GM21447 (cell line): ENCODE results near the gene CDX1.

Source experiments
- ATAC-seq: cut with Tn5 transposase; IDR thresholded peaks from one replicate; pipeline ENCODE4 v1.9.1; 2021; ENCODE audit not compliant: unreplicated experiment

Gene CDX1

DNA sequence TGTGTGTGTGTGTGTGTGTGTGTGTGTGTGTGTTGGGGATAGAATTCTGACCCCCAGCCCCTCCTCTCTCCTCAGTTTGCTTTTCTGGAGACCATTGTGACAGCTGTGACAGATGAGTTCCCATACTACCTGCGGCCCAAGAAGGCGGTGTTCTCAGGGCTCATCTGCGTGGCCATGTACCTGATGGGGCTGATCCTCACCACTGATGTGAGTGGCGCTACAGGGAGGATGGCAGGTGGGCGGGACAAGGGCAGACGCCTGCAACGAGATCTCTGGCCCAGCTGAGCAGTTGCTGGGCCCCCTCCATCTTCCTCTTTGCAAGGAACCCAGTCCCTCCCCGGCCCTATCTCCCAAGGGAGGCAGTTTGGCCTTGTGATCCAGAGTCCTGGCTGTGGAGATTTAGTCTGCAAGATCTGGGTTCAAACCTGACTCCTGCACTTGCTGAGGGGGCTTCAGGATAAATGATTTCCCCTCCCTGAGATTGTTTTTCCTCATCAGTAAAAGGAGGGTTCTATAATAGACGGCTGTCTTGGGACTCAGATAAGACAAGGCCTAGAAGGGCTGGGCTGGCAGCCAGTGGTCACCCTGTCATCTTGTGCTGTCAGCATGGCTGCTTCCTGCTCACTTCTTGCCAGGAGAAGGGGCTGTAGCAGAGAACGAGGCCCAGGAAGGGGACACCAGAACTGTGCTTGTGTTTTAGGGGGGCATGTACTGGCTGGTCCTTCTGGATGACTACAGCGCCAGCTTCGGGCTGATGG, 37.4 kb downstream of the CDX1 start:
- ATAC-seq = no peak

DNA sequence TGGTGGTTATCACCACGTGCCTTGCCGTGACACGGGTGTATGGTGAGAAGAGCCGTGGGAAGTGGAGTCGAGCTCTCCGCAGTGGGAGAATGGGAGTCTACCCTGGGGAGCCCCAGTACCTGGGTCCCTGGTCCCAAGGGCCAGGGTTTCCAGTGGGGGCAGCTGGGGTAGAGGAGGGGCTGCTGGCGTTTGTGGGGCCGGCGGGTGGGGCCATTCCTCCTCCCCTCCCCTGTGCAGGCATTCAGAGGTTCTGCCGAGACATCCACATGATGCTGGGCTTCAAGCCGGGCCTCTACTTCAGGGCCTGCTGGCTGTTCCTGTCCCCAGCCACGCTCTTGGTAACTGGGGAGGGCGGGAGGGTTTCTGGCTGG, 38.0 kb downstream of the CDX1 start:
- ATAC-seq = no peak

DNA sequence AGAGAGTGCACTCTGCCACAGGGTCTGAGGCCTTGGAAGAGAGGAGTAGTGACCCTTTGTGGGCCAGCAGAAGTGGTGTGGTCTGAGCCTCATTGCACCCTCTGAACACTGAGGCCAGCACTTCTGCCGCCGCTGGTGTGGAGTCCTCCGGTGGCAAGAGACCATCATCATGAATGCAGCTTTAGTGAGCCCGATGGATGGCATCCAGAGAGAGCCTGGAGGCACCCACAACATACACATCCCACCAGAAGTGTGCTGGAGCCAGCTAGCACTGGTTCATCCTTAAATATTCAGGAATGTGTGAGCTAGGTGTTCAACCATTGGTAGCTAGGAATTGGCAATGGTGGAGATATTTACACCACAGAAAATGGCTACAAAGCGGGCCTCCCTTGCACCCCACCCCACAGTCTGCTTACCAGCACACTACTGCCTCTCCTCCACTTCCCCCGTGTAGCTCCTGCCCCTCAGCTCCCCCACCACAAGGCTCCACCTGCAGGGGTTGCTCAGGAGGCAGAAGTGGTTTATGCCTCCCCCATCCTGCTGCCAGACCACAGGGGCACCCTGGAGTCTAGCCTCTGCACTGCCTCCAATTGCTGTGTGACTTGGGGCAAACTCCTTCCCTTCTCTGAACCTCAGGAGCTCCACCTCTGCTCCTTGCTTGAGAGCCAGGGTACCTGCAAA, 39.7 kb downstream of the CDX1 start:
- ATAC-seq = no peak

DNA sequence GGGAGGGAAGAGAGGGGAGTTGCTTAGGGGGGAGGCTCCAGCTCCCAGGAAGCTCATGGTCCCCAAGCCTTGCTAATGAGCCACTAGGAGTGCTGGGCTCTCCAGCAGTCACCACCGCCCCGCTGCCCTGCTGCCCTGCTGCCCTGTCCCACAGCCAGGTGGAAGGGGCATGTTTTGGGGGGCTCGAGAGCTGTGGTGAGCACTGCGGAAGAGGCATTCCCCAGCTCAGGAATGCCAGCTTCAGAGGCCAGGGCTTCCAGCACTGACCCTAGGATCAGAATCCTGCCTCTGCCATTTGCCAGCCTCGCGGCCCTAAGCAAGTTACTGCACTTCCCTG, 40.2 kb downstream of the CDX1 start:
- ATAC-seq = no peak

DNA sequence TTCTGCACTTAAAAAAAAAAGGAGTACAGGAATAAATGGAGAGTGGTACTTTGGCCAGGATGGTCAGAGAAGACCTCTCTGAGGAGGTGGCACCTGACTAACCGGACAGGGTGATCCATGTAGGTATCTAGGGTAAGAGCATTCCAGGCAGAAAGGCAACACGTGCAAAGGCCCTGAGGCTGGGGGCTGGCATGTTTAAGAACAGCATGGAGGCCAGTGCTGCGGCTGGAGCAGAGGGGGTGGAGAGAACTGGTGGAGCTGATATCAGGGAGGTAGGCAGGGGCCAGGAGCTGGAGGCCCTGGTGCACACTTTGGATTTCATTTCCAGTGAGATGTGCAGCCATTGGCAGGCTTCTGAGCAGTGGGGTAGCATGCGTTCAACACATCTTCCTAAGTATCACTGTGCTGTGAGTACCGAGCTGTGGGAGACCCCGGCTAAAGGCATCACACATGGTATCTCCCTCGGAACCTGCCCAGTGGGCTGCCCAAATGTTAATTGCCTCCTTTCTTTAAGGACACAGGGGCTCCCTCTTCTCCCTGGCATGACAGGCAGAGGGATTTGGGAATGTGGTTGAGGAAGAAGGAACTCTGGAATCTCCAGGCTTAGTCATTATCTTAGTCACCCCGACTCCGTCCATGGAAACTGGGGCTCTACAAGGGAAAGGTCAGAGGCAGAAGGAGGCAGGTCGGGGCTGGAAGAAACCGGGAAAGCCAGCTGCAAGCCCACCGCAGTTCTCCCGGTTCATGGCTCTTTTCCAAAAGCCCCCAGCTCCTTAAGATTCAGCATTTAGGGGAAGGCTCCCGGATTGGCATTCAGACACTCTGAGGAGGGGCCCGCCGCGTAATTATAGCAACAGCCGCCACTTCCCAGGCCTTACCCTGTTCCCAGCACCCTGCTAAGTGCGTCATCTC, 41.9 kb downstream of the CDX1 start:
- ATAC-seq = no peak

DNA sequence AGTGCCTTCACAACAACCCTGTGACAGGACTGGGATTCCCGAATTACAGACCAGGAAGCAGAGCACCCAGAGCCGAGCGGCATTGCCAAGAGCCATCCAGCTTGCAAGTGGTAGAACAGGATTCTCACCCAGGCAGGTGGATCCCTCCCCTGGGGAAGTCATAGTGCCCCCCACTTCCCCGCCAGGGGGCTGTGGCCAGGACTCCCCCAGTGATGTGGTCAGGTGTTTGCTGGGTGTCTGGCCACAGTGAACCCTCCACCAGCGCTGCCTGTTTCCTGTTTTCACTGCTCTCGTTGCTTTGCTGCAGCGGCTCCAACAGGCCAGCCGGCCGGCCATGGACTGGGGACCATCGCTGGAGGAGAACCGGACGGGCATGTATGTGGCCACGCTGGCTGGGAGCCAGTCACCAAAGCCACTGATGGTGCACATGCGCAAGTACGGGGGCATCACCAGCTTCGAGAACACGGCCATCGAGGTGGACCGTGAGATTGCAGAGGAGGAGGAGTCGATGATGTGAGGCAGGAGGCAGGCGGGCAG, 42.6 kb downstream of the CDX1 start:
- ATAC-seq = no peak

DNA sequence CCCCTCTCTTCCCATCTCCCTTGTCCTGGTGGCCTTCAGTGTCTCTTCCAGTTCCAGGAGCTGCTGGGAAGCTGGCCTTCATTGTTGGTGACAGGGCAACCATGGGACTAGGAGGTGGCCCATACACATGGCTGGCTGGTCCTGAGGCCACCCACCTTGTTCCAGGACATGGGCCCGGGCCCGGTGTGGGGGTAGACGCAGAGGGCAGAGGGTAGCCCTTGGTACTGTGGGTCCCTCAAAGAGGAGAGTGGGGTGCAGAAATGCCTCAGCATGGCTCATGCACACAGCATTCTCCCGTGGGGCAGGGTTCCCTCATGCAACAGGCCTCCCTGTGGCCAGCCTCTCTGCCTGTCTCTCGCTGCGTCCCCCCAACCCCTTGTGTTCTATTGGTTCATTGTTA, 44.1 kb downstream of the CDX1 start:
- ATAC-seq = no peak

DNA sequence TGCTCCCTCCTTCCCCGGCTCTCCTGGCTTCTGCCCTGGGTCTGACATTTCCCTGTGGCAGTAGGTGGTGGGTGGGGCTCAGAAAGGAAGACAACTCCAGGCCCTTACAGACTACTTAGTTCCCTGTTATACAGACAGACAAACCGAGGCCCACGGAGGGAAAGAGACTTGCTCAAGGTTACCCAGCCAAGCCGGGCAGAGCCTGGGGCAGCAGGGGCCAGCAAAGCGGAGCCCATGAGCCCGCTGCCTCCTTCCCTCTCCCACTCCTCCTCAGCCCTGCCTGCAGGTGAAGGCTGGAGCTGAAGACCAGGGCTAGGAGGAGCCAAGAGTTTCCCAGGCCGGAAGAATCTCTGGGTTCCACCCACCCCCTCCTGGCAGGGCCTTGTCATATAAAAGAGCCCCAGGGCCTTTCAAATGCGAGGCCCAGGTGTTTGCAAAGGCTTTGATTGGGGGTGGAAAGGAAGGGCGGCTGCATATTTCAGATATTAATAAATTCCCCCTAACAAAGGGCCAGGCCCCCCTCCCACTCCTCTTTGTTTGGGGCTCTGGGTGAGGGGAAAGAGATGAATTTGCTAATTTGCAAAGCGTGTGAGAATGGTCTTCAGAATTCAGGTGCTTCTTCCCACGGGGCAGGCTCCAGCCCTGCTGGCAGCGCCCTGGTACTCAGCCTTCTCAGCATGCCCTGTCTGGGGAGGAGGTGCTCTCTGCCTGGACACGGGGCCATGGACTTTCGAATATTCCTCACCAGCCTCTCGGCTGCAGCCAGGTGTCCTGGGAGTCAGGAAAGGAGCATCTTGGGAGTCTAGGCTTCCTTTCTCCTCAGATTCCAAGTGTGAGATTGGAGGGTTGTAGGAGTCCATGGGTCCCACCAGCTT, 44.8 kb downstream of the CDX1 start:
- no peak for ATAC-seq

DNA sequence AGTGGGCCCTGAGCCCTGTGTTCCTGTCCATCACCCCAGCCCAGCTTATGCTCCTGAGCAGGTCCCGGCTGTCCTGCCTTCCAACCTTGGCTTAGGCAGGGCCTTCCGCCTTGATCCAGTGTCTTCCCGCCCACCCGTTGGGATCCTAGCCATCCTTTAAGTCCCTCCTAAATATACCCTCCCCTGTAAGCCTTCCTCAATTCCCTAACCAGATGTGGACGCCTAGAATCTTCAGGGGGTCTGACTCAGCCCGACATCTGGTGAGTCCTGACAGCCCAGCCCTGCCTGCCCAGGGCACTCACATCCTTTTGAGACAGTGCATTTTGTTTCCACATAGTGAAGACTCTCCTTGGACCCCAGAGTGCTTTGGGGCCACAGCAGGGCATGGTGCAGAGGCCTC, 47.0 kb downstream of the CDX1 start:
- no peak for ATAC-seq

DNA sequence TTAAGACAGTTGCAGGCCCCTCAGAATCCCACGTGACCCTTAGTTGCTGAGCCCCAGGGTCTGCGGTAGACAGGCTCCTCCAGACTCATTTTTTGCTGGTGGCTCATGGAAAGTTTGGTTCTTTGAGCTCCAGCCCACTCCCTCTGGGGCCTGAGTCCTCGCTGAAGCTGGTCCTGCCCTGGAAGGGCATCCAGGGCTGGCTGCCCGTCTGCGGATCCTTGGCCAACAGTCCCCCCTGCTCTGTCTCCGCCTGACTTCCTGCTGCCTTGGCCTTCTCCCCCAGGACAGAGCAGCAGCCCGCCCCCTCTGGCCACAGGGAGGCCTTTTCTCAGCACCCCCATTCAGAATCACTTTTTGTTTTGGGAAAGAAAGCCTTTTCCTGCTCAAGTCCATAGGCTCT, 47.7 kb downstream of the CDX1 start:
- ATAC-seq = no peak

DNA sequence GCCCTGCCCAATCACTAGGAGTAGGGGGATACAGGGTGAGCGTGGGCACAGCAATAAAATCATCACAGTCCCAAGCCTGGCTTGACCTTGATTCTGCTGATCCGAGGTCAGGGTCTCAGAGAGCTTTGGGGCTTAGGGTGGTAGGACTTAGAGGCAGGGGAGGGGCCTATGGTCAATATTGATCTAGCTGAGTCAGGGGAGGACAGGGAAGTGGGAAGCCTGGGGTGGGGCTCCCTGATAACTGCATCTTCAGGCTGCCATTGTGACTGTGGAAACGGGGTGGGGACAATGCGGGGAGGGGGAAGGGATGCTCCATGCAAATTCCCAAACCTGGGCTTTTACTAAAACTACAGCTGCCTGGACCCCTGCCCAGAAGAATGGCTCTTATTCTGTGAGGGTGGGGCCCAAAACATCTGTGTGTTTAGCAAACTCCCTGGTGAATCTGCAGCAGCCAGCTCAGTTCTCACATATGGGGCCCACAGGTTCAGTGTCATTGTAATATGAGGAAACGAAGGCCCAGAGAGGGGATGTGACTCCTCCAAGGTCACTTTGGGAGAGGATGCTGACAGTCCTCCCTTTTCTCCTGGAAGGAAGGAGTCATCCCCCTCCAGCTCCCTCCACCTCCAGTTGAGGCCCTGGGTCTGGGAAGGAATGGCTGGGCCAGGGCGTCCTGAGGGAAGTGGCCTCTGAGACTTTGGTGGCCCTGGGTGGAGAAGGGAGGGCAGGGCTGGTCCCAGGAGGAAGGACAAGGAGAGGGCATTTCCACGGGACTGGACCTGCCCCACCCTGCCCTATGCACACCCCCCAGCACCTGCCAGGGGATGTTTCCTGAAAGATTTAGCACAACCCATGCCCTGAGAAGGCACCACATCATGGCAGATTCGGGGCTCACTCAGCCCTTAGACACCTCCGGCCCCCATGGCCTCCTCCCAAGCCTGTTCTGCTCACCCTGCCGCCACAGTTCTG, 49.7 kb downstream of the CDX1 start:
- ATAC-seq = no peak

DNA sequence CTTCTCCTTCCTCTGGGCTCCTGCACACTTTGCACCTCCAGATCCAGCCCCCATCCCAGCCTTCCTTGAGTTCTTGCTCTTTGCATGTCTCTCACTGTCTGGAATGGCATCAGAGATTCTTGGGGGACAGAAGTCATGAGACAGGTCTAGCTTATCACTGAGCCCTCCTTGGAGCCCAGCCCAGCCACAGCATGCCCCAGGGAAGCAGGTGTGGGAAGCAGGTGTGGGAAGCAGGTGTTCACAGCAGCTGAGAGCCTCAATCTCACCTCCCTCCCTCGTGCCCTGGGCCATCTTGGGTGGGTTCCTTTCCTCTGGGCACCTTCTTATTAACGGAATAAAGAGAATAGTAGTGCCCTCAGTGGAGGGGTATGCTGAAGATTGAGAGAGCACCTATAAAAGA, 50.5 kb downstream of the CDX1 start:
- no peak for ATAC-seq

DNA sequence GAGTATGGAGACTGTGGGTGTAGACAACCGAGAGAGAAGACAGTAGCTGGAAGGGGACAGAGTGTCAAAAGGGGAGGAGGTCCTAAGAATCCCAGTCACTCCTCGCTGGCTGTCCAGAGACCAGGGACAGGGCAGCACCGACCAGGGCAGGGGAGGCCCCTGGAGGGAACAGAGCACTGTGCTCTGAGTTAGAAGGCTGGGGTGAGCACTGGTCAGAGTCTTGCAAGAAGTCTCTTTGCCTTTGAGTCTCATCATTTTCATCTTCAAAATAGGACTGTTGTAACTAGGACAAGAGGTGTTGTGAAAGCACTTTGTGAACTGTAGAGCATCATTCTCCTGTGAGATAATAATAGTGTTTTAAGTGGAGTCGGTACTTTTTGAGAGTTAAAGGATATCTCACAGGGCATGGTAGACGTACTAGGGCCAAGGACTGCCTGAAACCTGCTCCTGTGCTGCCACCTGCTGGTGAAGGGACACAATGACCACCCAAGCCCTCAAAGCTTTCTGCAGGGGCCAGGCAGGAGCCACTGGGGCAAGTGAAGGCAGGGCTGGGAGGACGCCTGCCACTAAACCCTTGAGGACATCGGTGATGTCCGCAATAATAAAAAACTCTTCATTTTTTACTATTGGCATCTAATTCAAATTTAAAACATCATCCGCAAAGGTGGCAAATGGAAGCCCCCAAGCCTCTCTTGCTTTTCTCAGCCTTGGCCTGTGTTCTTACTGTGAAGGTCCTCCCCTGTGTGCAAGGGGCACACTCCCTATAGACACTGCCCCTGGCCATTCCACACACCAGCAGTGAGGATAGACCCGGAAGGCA, 51.5 kb downstream of the CDX1 start:
- peak; percentile 86 for ATAC-seq

DNA sequence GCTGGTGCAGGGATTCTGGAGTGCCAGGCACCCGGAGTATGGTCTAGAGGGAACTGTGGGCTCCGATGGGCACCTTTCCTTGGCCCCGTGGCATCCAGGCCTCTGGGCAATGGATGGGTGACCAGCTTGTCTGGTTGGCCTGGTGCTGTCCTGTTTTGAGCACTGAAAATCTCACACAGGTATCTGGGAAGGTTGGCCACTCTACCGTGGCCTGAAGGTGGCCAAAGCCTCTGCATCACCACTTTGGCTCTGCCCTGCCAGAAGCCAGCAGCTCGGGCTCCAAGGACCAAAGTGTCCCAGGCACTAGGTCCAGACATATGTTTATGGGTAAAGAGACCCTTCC, 52.1 kb downstream of the CDX1 start:
- no peak for ATAC-seq

DNA sequence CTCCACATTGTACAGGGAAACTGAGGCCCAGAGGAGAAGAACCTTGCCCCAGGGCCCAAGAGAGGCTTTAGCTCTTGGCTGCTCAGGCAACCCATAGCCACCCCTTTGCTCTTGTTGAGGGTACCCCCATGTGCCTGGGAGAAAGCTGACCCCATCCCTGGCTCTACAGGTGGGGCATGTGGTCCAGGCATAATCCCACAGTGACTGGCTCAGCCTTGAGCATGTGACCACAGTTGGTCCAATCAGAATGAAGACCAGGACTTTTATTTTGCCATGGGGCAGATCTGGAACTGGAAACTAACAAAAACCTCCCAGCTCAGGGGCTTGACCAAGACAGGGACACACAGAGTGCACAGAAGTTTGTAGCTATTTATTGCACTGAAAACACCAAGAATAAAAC, 52.6 kb downstream of the CDX1 start:
- ATAC-seq = no peak

DNA sequence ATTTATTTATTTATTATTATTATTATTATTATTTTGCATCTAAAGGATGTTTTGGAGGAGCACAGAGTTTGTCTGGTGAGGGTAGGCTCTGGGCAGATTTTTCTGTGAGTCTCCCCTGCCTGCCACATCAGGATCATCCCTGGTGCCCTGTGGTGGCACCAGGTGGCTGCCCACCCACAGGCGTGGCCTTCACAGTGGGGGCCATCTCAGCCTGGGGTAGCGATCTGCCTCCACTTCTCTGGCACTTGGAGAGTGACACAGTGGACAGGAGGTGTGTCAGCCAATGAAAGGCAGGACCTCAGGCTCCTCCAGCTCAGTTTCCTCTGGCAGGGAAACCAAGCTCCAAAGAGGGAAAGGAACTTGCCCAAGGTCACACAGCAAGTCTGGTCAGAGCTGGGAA, 53.3 kb downstream of the CDX1 start:
- ATAC-seq = no peak

DNA sequence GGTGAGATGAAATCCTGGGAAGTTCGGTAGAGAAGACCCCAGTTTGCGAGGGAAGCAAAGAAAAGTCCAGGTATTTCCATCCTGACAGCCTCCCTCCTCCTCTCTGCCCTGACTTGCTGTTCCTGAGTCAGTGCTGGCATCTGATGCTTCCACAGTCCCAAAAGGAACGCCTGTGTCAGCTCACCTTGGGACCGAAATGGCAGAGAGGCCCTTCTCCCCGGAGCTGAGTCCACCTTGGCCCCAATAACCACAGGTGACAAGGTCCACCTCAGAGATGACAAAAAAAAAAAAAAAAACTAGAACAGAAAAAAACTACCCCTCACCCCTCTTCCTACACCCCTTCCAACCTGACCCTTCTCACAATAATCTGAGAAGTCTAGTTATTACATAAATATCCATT, 54.9 kb downstream of the CDX1 start:
- no peak for ATAC-seq

DNA sequence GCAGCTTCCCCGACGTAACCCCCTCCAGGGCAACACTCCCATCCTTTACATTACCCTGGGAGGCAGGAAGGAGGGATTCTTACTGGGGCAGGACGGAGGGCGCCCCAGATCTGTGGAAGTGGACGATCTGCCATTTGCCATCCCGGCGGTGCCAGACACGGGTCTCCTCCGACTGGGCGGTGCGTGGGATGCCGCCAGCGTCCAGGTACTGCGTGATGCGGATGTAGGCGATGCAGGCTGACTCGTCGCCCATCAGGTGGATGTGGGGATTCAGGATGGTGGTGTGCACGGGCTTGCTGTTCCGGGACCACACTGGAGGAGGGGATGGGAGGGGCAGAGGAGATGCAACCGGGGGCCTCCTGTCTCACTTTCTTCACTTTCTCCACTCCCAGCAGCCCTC, 56.3 kb downstream of the CDX1 start:
- ATAC-seq = no peak

DNA sequence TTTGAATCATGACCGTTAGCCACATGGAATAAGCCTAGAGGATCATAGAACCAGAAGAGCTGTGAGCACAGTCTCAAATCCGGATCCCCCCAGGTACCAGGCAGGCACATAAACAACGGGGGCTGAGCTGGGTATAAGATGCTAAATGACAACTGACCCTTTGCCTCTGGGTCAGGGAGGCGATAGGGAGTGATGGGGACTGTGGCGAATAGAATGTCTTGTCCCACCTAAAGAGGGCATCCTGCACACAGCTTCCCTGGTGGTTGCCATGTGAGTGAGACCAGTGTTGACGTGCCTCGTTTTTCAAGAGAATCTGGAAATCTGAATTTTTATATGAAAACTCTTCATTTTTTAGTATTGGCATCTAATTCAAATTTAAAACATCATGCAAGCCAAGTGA, 56.9 kb downstream of the CDX1 start:
- ATAC-seq = no peak
